ENCODE data around the gene DENND2A. TPM values are rescaled to one million over a fixed set of nuclear protein-coding genes. Genes with fewer than 3 reads are reported as not detected.
A peak's percentile ranks its signal among the peaks of the same experiment; 100 is the strongest.

DENND2A gene
- total RNA-seq, 2 experiments from 2014 or later: not detected

DNA sequence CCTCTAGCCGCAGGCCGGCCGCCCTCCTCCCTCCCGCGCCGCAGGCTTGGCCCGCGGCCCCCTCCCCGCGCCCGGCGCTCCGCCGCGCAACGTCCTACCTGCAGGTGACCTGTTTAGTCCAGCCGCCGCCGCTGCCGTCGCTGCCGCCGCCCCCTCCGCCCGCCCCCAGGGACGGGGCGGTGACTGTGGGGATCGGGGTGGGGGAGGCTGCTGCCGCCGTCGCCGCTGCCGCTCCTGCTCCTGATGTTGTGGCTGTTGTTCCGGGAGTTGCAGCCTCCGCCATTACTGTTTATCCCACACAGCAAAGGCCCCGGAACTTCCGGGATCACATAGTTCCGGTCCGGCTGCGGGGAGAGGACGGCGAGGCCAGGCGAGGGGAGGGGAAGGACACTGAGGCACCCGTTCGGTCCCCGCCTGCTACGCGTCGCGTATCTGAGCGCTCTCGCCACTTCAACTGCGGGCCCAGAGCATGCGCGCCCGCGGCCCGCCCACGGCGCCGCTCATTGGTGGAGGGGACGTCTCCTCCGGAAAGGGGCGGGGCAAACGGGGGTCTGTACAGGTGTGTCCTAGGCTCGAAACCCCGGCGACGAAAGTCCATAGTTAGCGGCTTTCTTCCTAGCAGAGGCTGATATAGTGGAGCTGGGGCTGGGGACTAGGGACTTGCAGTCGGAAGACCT, 161.4 kb downstream of the DENND2A start, which contains the start of gene MKRN1:
TSS of gene MKRN1 (minus strand) at position 444 of the 677 bp plus-strand sequence. CDS start at position 283, 161 bp downstream.
- no peak for TF ChIP-seq CTCF (IDR thresholded peaks at IDR 0.05)
- Mint-ChIP-seq H3K4me3 (peak within 1 kb of the TSS; percentile 99), H3K27me3 (no peaks in the 10 kb centered on the region), H3K27ac (peak within 1 kb of the TSS; percentile 94), H3K4me1 (ENCODE audit: low read depth) (peaks cover 24% of the 10 kb centered on the region), H3K9me3 (no peaks in the 10 kb centered on the region), H3K36me3 (ENCODE audit: low read depth) (no peaks in the 10 kb centered on the region)
- intact Hi-C loops (cut with micrococcal nuclease): loop anchor here (5.0 kb wide), 1 partner anchor 173 kb away; no protein-coding TSS in a partner anchor
- ATAC-seq (peak; percentile 95), DNase-seq (peak; percentile 95)
- ChIA-PET POLR2A (interaction anchor here (0.8 to 1.5 kb wide), 3 partner anchors 9 to 248 kb away, joined by 3 to 5 read pairs (median 4); no protein-coding TSS in a partner anchor), CTCF (interaction anchor here (0.7 to 5.9 kb wide), 5 partner anchors 11 to 535 kb away, joined by 3 to 64 read pairs (median 6); partner anchors contain the start of gene MRPS33)

DNA sequence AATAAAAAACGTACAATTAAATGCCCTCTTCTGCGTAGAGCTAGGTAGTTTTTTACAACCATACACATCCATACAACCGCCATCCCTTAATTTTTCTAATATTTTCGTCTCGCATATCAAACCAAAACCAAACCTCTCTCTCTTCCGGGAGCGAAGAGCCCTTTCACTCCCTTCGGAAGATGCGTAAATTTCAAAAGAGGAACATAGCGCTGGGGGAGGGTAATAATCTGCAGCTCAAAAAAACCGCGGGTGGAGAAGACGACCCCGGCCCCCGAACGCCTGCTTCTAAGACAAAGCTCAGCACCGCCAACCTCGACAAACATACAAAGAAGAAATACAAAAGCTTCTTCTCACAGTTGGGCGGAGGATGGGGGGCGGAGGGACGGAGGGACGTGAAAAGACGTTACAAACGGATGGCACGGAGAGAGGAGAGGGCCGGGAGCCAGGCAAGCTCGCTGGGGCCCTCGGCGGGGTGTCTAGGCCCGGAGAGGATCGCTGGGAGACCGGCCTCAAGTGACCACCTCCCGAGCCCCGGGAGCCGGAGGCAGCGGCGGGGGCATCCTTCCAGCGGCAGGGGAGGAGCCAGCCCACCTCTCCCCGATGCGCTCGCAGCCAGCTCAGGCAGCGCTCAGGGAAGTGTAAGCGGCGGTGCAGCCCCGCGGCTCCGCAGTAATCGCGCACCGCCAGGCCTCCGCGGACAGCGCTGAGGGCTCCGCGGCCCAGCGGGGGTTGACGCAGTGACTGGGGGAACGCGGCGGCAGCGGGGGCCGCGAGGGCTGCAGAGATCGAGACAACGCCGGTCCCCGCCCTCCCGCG, 162.2 kb downstream of the DENND2A start:
- Mint-ChIP-seq H3K4me1 (ENCODE audit: low read depth) (peaks cover 24% of the 10 kb centered on the region), H3K27ac (peak overlapping the region; percentile 87), H3K9me3 (no peaks in the 10 kb centered on the region), H3K36me3 (ENCODE audit: low read depth) (no peaks in the 10 kb centered on the region), H3K27me3 (no peaks in the 10 kb centered on the region), H3K4me3 (peak overlapping the region; percentile 87)
- TF ChIP-seq CTCF (IDR thresholded peaks at IDR 0.05): no peak
- CTCF ChIA-PET: interaction anchor here (0.7 to 5.9 kb wide), 7 partner anchors 12 to 536 kb away, joined by 3 to 64 read pairs (median 5); partner anchors contain the start of gene MRPS33
- POLR2A ChIA-PET: interaction anchor here (0.6 to 1.5 kb wide), 8 partner anchors 14 to 536 kb away, joined by 3 to 5 read pairs (median 3); partner anchors contain the start of gene SLC37A3
- DNase-seq: peak; percentile 62
- intact Hi-C loops (cut with micrococcal nuclease): loop anchor here (5.0 kb wide), 1 partner anchor 174 kb away; no protein-coding TSS in a partner anchor
- ATAC-seq: peak; percentile 37

- DNase-seq (no peak), ATAC-seq (no peak)
- ChIA-PET POLR2A (interaction anchor here (0.6 to 1.5 kb wide), 6 partner anchors 15 to 86 kb away, joined by 3 to 5 read pairs (median 3); no protein-coding TSS in a partner anchor), CTCF (interaction anchor here (0.6 to 5.9 kb wide), 14 partner anchors 14 to 560 kb away, joined by 3 to 64 read pairs (median 4); no protein-coding TSS in a partner anchor)
- Mint-ChIP-seq H3K4me3 (peak overlapping the region; percentile 87), H3K36me3 (ENCODE audit: low read depth) (peaks cover under 1% of the 10 kb centered on the region), H3K9me3 (no peaks in the 10 kb centered on the region), H3K4me1 (ENCODE audit: low read depth) (peaks cover 31% of the 10 kb centered on the region), H3K27me3 (no peaks in the 10 kb centered on the region), H3K27ac (peak overlapping the region; percentile 80)
- intact Hi-C loops (cut with micrococcal nuclease): loop anchor here (5.0 kb wide), 1 partner anchor 176 kb away; no protein-coding TSS in a partner anchor
- no peak for TF ChIP-seq CTCF (IDR thresholded peaks at IDR 0.05)
Measured at GRCh38 chr7:140476698-140477261, 163.8 kb downstream of the DENND2A start.

GRCh38 chr7:140475747-140476333, 164.8 kb downstream of the DENND2A start:
- H3K9me3 Mint-ChIP-seq: no peaks in the 10 kb centered on the region

More at GRCh38 chr7:140475747-140476333, 164.8 kb downstream of the DENND2A start:
- peak; percentile 79 for TF ChIP-seq CTCF (IDR thresholded peaks at IDR 0.05)
- H3K27me3 Mint-ChIP-seq: no peaks in the 10 kb centered on the region
- no peak overlapping the region for H3K4me3 Mint-ChIP-seq
- H3K4me1 Mint-ChIP-seq (ENCODE audit: low read depth): peaks cover 35% of the 10 kb centered on the region
- no peak overlapping the region for H3K27ac Mint-ChIP-seq
- CTCF ChIA-PET: interaction anchor here (0.6 to 5.9 kb wide), 14 partner anchors 10 to 245 kb away, joined by 3 to 64 read pairs (median 3); no protein-coding TSS in a partner anchor
- peaks cover 5% of the 10 kb centered on the region for H3K36me3 Mint-ChIP-seq (ENCODE audit: low read depth)
- intact Hi-C loops (cut with micrococcal nuclease): loop anchor here (5.0 kb wide), 1 partner anchor 176 kb away; no protein-coding TSS in a partner anchor
- POLR2A ChIA-PET: interaction anchor here (0.6 to 1.3 kb wide), 2 partner anchors 14 to 21 kb away, joined by 3 read pairs; no protein-coding TSS in a partner anchor
- peak; percentile 71 for DNase-seq
- ATAC-seq: no peak

Other genes starting within 250 kb of the DENND2A start
- 10 to 100 TPM; 30.7 to 33.6 TPM for gene SLC37A3, start 242.3 kb downstream of the DENND2A start, total RNA-seq
- 1 to 10 TPM; 5.6 to 6.4 TPM for gene RAB19, start 236.8 kb downstream of the DENND2A start, total RNA-seq
- gene MKRN1, start 161.3 kb downstream of the DENND2A start, total RNA-seq: 10 to 100 TPM; 55.5 to 56.4 TPM
- gene ADCK2, start 32.1 kb upstream of the DENND2A start, total RNA-seq: 10 to 100 TPM; 20.0 to 21.5 TPM
- 100 to 1,000 TPM; 159 to 177 TPM for gene NDUFB2, start 55.9 kb upstream of the DENND2A start, total RNA-seq

All from activated CD8-positive, alpha-beta T cell treated with anti-CD3 and anti-CD28 coated beads for 36 hours (primary cell).